Chondrocyte (in vitro differentiated cells): ENCODE data around the gene RPS2. TPM values are rescaled to one million over a fixed set of nuclear protein-coding genes. Genes with fewer than 3 reads are reported as not detected.

Experiments
- DNase-seq: peaks from one replicate; pipeline ENCODE4 v3.0.0; 2021; ENCODE audit warnings: mixed read lengths, low spot score
- H3K27ac Mint-ChIP-seq: one replicate; pipeline ENCODE4 v1.8.0; 2021; ENCODE audit warnings: mild to moderate bottlenecking, moderate library complexity, mixed read lengths; ENCODE audit not compliant: unreplicated experiment
- H3K27me3 Mint-ChIP-seq: 2 replicates; pipeline ENCODE4 v1.8.0; 2021; ENCODE audit warnings: low read depth, mixed read lengths
- H3K36me3 Mint-ChIP-seq: 2 replicates; pipeline ENCODE4 v1.8.0; 2021; ENCODE audit warnings: low read depth, mixed read lengths
- H3K4me1 Mint-ChIP-seq: 2 replicates; pipeline ENCODE4 v1.8.0; 2021; ENCODE audit warnings: low read depth, mild to moderate bottlenecking, mixed read lengths
- H3K4me3 Mint-ChIP-seq: one replicate; pipeline ENCODE4 v1.8.0; 2021; ENCODE audit warnings: mild to moderate bottlenecking, moderate library complexity, mixed read lengths; ENCODE audit not compliant: unreplicated experiment
- H3K9me3 Mint-ChIP-seq: 2 replicates; pipeline ENCODE4 v1.8.0; 2021; ENCODE audit warnings: low read depth, mixed read lengths
- CTCF ChIP-seq: fragments of 200-600 bp; sonication (generic); IDR thresholded peaks from 2 replicates; pipeline ENCODE4 v1.5.0; 2021; ENCODE audit warnings: antibody characterized with exemption, mild to moderate bottlenecking, moderate library complexity
- total RNA-seq: library from RNA; stranded (reverse); gene quantifications from 3 replicates; pipeline ENCODE4 v1.2.1, GENCODE V29; 2021

RPS2 gene
- total RNA-seq, 1 donor from 2014 or later = 1,662 TPM

GRCh38 chr16:1949507-1949906 lies 15.1 kb downstream of the RPS2 start:
- no peaks in the 10 kb centered on the region for H3K9me3 Mint-ChIP-seq
- DNase-seq = no peak
- H3K4me3 Mint-ChIP-seq = no peak overlapping the region
- no peaks in the 10 kb centered on the region for H3K27me3 Mint-ChIP-seq
- TF ChIP-seq CTCF = no peak
- H3K4me1 Mint-ChIP-seq = no peaks in the 10 kb centered on the region
- H3K27ac Mint-ChIP-seq = no peak overlapping the region
- H3K36me3 Mint-ChIP-seq = no peaks in the 10 kb centered on the region

- DNase-seq = peak; percentile 79
- Mint-ChIP-seq H3K36me3 (no peaks in the 10 kb centered on the region), H3K4me1 (peaks cover 8% of the 10 kb centered on the region), H3K27ac (no peak overlapping the region), H3K27me3 (no peaks in the 10 kb centered on the region), H3K4me3 (no peak overlapping the region), H3K9me3 (no peaks in the 10 kb centered on the region)
- TF ChIP-seq CTCF = no peak
These were observed 17.3 kb downstream of the RPS2 start for GRCh38 chr16:1947369-1947670.

GRCh38 chr16:1946495-1947368 lies 17.9 kb downstream of the RPS2 start:
- H3K27ac Mint-ChIP-seq = no peak overlapping the region
- DNase-seq = peak; percentile 90
- H3K9me3 Mint-ChIP-seq = no peaks in the 10 kb centered on the region
- H3K4me3 Mint-ChIP-seq = no peak overlapping the region
- peaks cover 14% of the 10 kb centered on the region for H3K4me1 Mint-ChIP-seq
- H3K36me3 Mint-ChIP-seq = no peaks in the 10 kb centered on the region
- TF ChIP-seq CTCF = no peak
- no peaks in the 10 kb centered on the region for H3K27me3 Mint-ChIP-seq

- no peak overlapping the region for H3K27ac Mint-ChIP-seq
- H3K27me3 Mint-ChIP-seq = no peaks in the 10 kb centered on the region
- H3K4me3 Mint-ChIP-seq = no peak overlapping the region
- no peak for DNase-seq
- peaks cover 20% of the 10 kb centered on the region for H3K4me1 Mint-ChIP-seq
- no peaks in the 10 kb centered on the region for H3K9me3 Mint-ChIP-seq
- no peaks in the 10 kb centered on the region for H3K36me3 Mint-ChIP-seq
- no peak for TF ChIP-seq CTCF
These were observed 18.9 kb downstream of the RPS2 start for GRCh38 chr16:1945559-1946391.

- TF ChIP-seq CTCF = no peak
- DNase-seq = no peak
- Mint-ChIP-seq H3K27ac (no peak overlapping the region), H3K4me1 (peaks cover 20% of the 10 kb centered on the region), H3K4me3 (peak overlapping the region; percentile 31), H3K27me3 (no peaks in the 10 kb centered on the region), H3K9me3 (no peaks in the 10 kb centered on the region), H3K36me3 (no peaks in the 10 kb centered on the region)
These were observed 19.9 kb downstream of the RPS2 start for GRCh38 chr16:1944612-1945199.
